HFF-Myc (cell line): ENCODE results near the gene GRM3.

ENCODE experiments used
- DNase-seq: peaks from one replicate; pipeline ENCODE4 v3.0.0-alpha.2; 2011; ENCODE audit warnings: low read depth; ENCODE audit errors: extremely low read depth
- H3K4me3 ChIP-seq: replicated peaks from 2 replicates; pipeline ENCODE4 v1.5.1; 2011; ENCODE audit warnings: low read depth, mild to moderate bottlenecking, control low read depth, low read length
- TF ChIP-seq, protein P1 (sequence below): IDR thresholded peaks from 2 replicates; pipeline ENCODE4 v1.5.1; 2012; ENCODE audit warnings: mild to moderate bottlenecking, low read depth, low read length, control low read depth; ENCODE audit errors: missing control alignments

The GRM3 gene

DNA sequence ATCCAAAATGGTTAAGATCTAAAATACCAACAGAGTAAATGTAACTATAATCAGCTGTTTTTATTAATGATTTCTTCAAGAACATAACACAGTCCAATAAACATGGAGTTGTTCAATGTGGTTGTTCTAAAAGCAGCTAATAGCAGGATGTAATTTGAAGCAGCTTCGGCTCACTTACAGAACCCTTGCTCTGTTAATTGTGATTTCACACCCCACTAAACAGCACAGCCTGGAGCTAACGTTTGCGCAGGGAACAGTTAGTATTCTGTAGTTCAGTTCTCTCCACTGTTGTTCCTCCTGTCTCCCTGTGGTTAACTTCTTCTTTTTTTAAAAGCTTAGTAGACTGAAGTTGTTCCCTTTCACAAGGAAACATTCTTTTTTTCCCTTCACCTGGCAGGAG, 104.0 kb downstream of the GRM3 start:
- TF ChIP-seq, protein P1, sequence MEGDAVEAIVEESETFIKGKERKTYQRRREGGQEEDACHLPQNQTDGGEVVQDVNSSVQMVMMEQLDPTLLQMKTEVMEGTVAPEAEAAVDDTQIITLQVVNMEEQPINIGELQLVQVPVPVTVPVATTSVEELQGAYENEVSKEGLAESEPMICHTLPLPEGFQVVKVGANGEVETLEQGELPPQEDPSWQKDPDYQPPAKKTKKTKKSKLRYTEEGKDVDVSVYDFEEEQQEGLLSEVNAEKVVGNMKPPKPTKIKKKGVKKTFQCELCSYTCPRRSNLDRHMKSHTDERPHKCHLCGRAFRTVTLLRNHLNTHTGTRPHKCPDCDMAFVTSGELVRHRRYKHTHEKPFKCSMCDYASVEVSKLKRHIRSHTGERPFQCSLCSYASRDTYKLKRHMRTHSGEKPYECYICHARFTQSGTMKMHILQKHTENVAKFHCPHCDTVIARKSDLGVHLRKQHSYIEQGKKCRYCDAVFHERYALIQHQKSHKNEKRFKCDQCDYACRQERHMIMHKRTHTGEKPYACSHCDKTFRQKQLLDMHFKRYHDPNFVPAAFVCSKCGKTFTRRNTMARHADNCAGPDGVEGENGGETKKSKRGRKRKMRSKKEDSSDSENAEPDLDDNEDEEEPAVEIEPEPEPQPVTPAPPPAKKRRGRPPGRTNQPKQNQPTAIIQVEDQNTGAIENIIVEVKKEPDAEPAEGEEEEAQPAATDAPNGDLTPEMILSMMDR, result no peak
- no peak overlapping the region for H3K4me3 ChIP-seq
- DNase-seq, result no peak

- no peak overlapping the region for H3K4me3 ChIP-seq
- DNase-seq, result no peak
- TF ChIP-seq, protein P1, result no peak
Measured at GRCh38 chr7:86748201-86748600, 104.5 kb downstream of the GRM3 start.

- TF ChIP-seq, protein P1, result no peak
- no peak overlapping the region for H3K4me3 ChIP-seq
- DNase-seq, result no peak
Measured at GRCh38 chr7:86748843-86749719, 105.4 kb downstream of the GRM3 start.

DNA sequence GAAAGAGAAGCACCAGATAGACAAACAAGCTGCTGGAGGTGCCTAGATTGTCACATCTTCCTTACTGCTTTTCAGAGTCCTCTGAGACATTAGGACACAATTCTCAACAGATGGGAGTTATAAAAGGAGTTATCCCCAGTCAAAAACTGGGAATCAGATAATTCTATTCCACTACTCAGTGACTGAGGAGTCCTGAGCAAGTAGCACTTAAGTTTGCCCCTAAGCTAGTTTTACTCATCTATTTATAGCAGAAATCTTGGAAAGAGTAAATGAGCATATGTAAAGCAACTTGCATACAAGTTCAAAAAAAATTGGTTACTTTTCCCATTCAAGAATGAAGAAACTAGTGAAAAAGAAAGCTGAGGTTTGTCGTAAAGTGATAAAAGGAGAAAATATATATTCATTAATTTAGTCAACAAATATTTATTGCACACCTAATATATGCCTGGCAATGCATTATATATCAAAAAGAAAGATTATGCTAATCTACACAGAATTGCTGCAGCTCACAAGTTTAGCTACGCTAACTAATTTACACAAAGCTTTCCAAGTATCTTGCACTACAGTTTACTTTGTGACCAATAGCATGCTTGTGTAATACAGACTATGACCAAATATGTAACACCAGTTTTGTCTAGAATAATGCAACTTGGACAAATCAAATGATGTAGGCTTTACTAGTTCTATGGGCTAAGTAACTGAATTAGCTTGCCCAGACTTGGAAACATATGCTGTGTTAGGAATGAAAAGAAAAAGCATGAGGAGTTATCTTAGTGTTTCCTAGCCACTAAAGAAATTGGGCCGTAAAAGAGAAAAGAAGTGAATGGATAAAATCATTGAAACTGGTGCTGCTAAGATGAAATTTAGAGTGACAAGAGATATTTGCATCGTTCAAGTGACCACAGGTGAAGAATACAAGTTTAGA, 106.3 kb downstream of the GRM3 start:
- TF ChIP-seq, protein P1, result no peak
- DNase-seq, result no peak
- H3K4me3 ChIP-seq, result no peak overlapping the region

- no peak for DNase-seq
- H3K4me3 ChIP-seq, result no peak overlapping the region
- TF ChIP-seq, protein P1, result no peak
Measured at GRCh38 chr7:86760236-86760635, 116.5 kb downstream of the GRM3 start.

GRCh38 chr7:86762129-86762528, 118.4 kb downstream of the GRM3 start:
- TF ChIP-seq, protein P1, result no peak
- DNase-seq, result no peak
- no peak overlapping the region for H3K4me3 ChIP-seq
